Epithelial cell of prostate (primary cell): ENCODE results near the gene ZCCHC7.
A peak's percentile ranks its signal among the peaks of the same experiment; 100 is the strongest.

Experiments used
- DNase-seq: peaks from one replicate; pipeline ENCODE4 v3.0.0-alpha.2; 2011; ENCODE audit warnings: low read depth, low spot score
- H3K27ac ChIP-seq: fragments of 450-650 bp; 2 replicates; pipeline ENCODE4 v1.5.1; 2017; ENCODE audit warnings: mild to moderate bottlenecking

The ZCCHC7 gene

GRCh38 chr9:37325778-37326177 is 205.4 kb downstream of the ZCCHC7 start:
- H3K27ac ChIP-seq = no peak overlapping the region
- no peak for DNase-seq

- no peak for DNase-seq
- H3K27ac ChIP-seq = no peak overlapping the region
Measured at GRCh38 chr9:37327553-37327952, 207.2 kb downstream of the ZCCHC7 start.

GRCh38 chr9:37328556-37329227 is 208.3 kb downstream of the ZCCHC7 start:
- no peak for DNase-seq
- no peak overlapping the region for H3K27ac ChIP-seq

GRCh38 chr9:37329576-37329975 is 209.2 kb downstream of the ZCCHC7 start:
- H3K27ac ChIP-seq = no peak overlapping the region
- no peak for DNase-seq

GRCh38 chr9:37331871-37332270 is 211.5 kb downstream of the ZCCHC7 start:
- DNase-seq = no peak
- H3K27ac ChIP-seq = no peak overlapping the region

- no peak overlapping the region for H3K27ac ChIP-seq
Measured at GRCh38 chr9:37332578-37332977, 212.2 kb downstream of the ZCCHC7 start.

GRCh38 chr9:37333288-37333687 is 212.9 kb downstream of the ZCCHC7 start:
- DNase-seq = no peak
- no peak overlapping the region for H3K27ac ChIP-seq

More at GRCh38 chr9:37332578-37332977, 212.2 kb downstream of the ZCCHC7 start:
- no peak for DNase-seq

GRCh38 chr9:37335238-37335637 is 214.9 kb downstream of the ZCCHC7 start:
- H3K27ac ChIP-seq = no peak overlapping the region

GRCh38 chr9:37336150-37336549 is 215.8 kb downstream of the ZCCHC7 start:
- no peak overlapping the region for H3K27ac ChIP-seq
- DNase-seq = no peak

More at GRCh38 chr9:37335238-37335637, 214.9 kb downstream of the ZCCHC7 start:
- no peak for DNase-seq

- DNase-seq = no peak
Measured at GRCh38 chr9:37337301-37337890, 217.0 kb downstream of the ZCCHC7 start.

GRCh38 chr9:37338218-37338617 is 217.8 kb downstream of the ZCCHC7 start:
- no peak for DNase-seq
- no peak overlapping the region for H3K27ac ChIP-seq

More at GRCh38 chr9:37337301-37337890, 217.0 kb downstream of the ZCCHC7 start:
- H3K27ac ChIP-seq = no peak overlapping the region

GRCh38 chr9:37339923-37340322 is 219.5 kb downstream of the ZCCHC7 start:
- no peak overlapping the region for H3K27ac ChIP-seq
- DNase-seq = no peak

GRCh38 chr9:37340961-37341360 is 220.6 kb downstream of the ZCCHC7 start:
- no peak for DNase-seq
- no peak overlapping the region for H3K27ac ChIP-seq

GRCh38 chr9:37341704-37342103 is 221.3 kb downstream of the ZCCHC7 start:
- no peak overlapping the region for H3K27ac ChIP-seq
- no peak for DNase-seq

- no peak for DNase-seq
- no peak overlapping the region for H3K27ac ChIP-seq
Measured at GRCh38 chr9:37342493-37342892, 222.1 kb downstream of the ZCCHC7 start.

GRCh38 chr9:37342895-37343294 is 222.5 kb downstream of the ZCCHC7 start:
- H3K27ac ChIP-seq = no peak overlapping the region
- no peak for DNase-seq

- no peak for DNase-seq
- H3K27ac ChIP-seq = no peak overlapping the region
Measured at GRCh38 chr9:37343724-37344123, 223.3 kb downstream of the ZCCHC7 start.

- DNase-seq = no peak
- H3K27ac ChIP-seq = no peak overlapping the region
Measured at GRCh38 chr9:37345038-37345437, 224.7 kb downstream of the ZCCHC7 start.

GRCh38 chr9:37348917-37349316 is 228.5 kb downstream of the ZCCHC7 start:
- DNase-seq = no peak
- no peak overlapping the region for H3K27ac ChIP-seq

- peak; percentile 73 for DNase-seq
- H3K27ac ChIP-seq = peak overlapping the region; percentile 52
Measured at GRCh38 chr9:37350486-37351190, 230.3 kb downstream of the ZCCHC7 start.

- no peak for DNase-seq
Measured at GRCh38 chr9:37353791-37354190, 233.4 kb downstream of the ZCCHC7 start.

More at GRCh38 chr9:37353791-37354190, 233.4 kb downstream of the ZCCHC7 start:
- H3K27ac ChIP-seq = no peak overlapping the region
